ENCODE measurements around the gene BIRC6.

Gene BIRC6

GRCh38 chr2:32376756-32377155 is 19.9 kb downstream of the BIRC6 start:
- DNase-seq (ENCODE audit: low spot score) = no peak

- no peak for DNase-seq (ENCODE audit: low spot score)
These were observed 21.1 kb downstream of the BIRC6 start for GRCh38 chr2:32377928-32378327.

GRCh38 chr2:32379352-32379751 is 22.5 kb downstream of the BIRC6 start:
- no peak for DNase-seq (ENCODE audit: low spot score)

GRCh38 chr2:32383858-32384257 is 27.0 kb downstream of the BIRC6 start:
- no peak for DNase-seq (ENCODE audit: low spot score)

- no peak for DNase-seq (ENCODE audit: low spot score)
These were observed 27.7 kb downstream of the BIRC6 start for GRCh38 chr2:32384529-32384928.

GRCh38 chr2:32386739-32387138 is 29.9 kb downstream of the BIRC6 start:
- DNase-seq (ENCODE audit: low spot score) = no peak

GRCh38 chr2:32399221-32399620 is 42.4 kb downstream of the BIRC6 start:
- no peak for DNase-seq (ENCODE audit: low spot score)

GRCh38 chr2:32402091-32402490 is 45.3 kb downstream of the BIRC6 start:
- no peak for DNase-seq (ENCODE audit: low spot score)

- DNase-seq (ENCODE audit: low spot score) = no peak
These were observed 47.0 kb downstream of the BIRC6 start for GRCh38 chr2:32403782-32404181.

GRCh38 chr2:32404691-32405090 is 47.9 kb downstream of the BIRC6 start:
- DNase-seq (ENCODE audit: low spot score) = no peak

GRCh38 chr2:32416519-32416918 is 59.7 kb downstream of the BIRC6 start:
- DNase-seq (ENCODE audit: low spot score) = no peak

GRCh38 chr2:32417659-32418058 is 60.8 kb downstream of the BIRC6 start:
- DNase-seq (ENCODE audit: low spot score) = no peak

GRCh38 chr2:32418778-32419177 is 62.0 kb downstream of the BIRC6 start:
- DNase-seq (ENCODE audit: low spot score) = no peak

GRCh38 chr2:32422133-32422532 is 65.3 kb downstream of the BIRC6 start:
- no peak for DNase-seq (ENCODE audit: low spot score)

- DNase-seq (ENCODE audit: low spot score) = no peak
These were observed 66.7 kb downstream of the BIRC6 start for GRCh38 chr2:32423536-32423935.

- no peak for DNase-seq (ENCODE audit: low spot score)
These were observed 67.9 kb downstream of the BIRC6 start for GRCh38 chr2:32424739-32425138.

GRCh38 chr2:32425719-32426141 is 68.9 kb downstream of the BIRC6 start:
- DNase-seq (ENCODE audit: low spot score) = no peak

GRCh38 chr2:32427672-32428610 is 71.1 kb downstream of the BIRC6 start:
- DNase-seq (ENCODE audit: low spot score) = no peak

GRCh38 chr2:32430804-32431203 is 74.0 kb downstream of the BIRC6 start:
- DNase-seq (ENCODE audit: low spot score) = no peak

- DNase-seq (ENCODE audit: low spot score) = no peak
These were observed 79.3 kb downstream of the BIRC6 start for GRCh38 chr2:32436150-32436549.

- no peak for DNase-seq (ENCODE audit: low spot score)
These were observed 85.2 kb downstream of the BIRC6 start for GRCh38 chr2:32442020-32442467.

- DNase-seq (ENCODE audit: low spot score) = no peak
These were observed 89.5 kb downstream of the BIRC6 start for GRCh38 chr2:32446369-32446768.

GRCh38 chr2:32450851-32451250 is 94.0 kb downstream of the BIRC6 start:
- DNase-seq (ENCODE audit: low spot score) = no peak
